HCT116 (cell line): ENCODE data around the gene ARID1A. TPM values are rescaled to one million over a fixed set of nuclear protein-coding genes. Genes with fewer than 3 reads are reported as not detected.

Experiments
- ATAC-seq: fragments of 200-7000 bp; cut with Tn5 transposase; 2 replicates; pipeline ENCODE4 v1.9.1; 2020; ENCODE audit warnings: mild to moderate bottlenecking, moderate library complexity
- BruUV-seq: library from RNA; stranded (reverse); fragments of 400-500 nt; replicated peaks from 2 replicates; lab custom pipeline; 2021; lab: Mats Ljungman, UMichigan
- CTCF ChIA-PET: fragments of 300-600 bp; sonication (Branson Sonifier 250); formaldehyde crosslinking; loops from one replicate; lab custom pipeline; 2021; ENCODE audit warnings: antibody characterized with exemption; lab: Charles Lee
- POLR2A ChIA-PET: fragments of 300-600, 350-600 bp; sonication (Branson Sonifier 250); formaldehyde crosslinking; loops from one replicate; lab custom pipeline; 2021; ENCODE audit warnings: antibody characterized with exemption; lab: Charles Lee
- RAD21 ChIA-PET, 2 experiments: fragments of 300-600 bp; sonication (Branson Sonifier 250); formaldehyde crosslinking; loops; one replicate each; lab custom pipeline; 2023; ENCODE audit warnings: low total read pairs in 2 of 2; ENCODE audit not compliant: uncharacterized antibody in 2 of 2, unreplicated experiment in 2 of 2, low non-redundant PET in 1 of 2; lab: Charles Lee
- DNase-seq: peaks from one replicate; pipeline ENCODE4 v3.0.0-alpha.2; 2010; ENCODE audit warnings: low read depth, low spot score
- H2AFZ ChIP-seq: fragments of 200-600 bp; shearing (Covaris generic), sonication (generic); 2 replicates; pipeline ENCODE4 v1.6.1; 2017; ENCODE audit warnings: low read depth, mixed run types, mixed read lengths, antibody characterized with exemption, low read length; ENCODE audit not compliant: poor library complexity, severe bottlenecking
- H3K27ac ChIP-seq: 2 replicates; pipeline ENCODE4 v1.5.1; 2012; ENCODE audit warnings: low read depth, low read length
- H3K27me3 ChIP-seq: fragments of 200-600 bp; sonication (generic); 2 replicates; pipeline ENCODE4 v1.6.1; 2016; ENCODE audit warnings: mixed run types, low read length, mixed read lengths; ENCODE audit not compliant: insufficient read depth
- H3K36me3 ChIP-seq, 2 experiments: fragments of 200-500 bp in 1 of 2; fragments of 200-600 bp in 1 of 2; sonication (Bioruptor generic) in 1 of 2; sonication (generic) in 1 of 2; 2 replicates each; pipeline versions ENCODE4 v1.5.1 to v1.6.1; 2014 to 2016; ENCODE audit warnings: low read length in 2 of 2, inconsistent platforms in 1 of 2, mixed read lengths in 1 of 2, mixed run types in 1 of 2; ENCODE audit not compliant: insufficient read depth in 2 of 2, control insufficient read depth in 1 of 2
- H3K4me1 ChIP-seq, 2 experiments: fragments of 200-600 bp in 1 of 2; sonication (generic) in 1 of 2; 2 replicates each; pipeline versions ENCODE4 v1.5.1 to v1.6.1; 2012 to 2017; ENCODE audit warnings: low read length in 2 of 2, inconsistent platforms in 1 of 2, mild to moderate bottlenecking in 1 of 2, mixed read lengths in 1 of 2, mixed run types in 1 of 2, moderate library complexity in 1 of 2; ENCODE audit not compliant: insufficient read depth in 2 of 2, control insufficient read depth in 1 of 2
- H3K4me2 ChIP-seq: fragments of 200-600 bp; sonication (generic); 2 replicates; pipeline ENCODE4 v1.6.1; 2017; ENCODE audit warnings: mixed run types, low read length, mixed read lengths
- H3K4me3 ChIP-seq, 2 experiments: fragments of 200-600 bp in 1 of 2; sonication (generic) in 1 of 2; replicated peaks in 1 of 2; 2 replicates each; pipeline ENCODE4 v1.5.1; 2011 to 2016; ENCODE audit warnings: low read length in 2 of 2, control low read depth in 1 of 2, low read depth in 1 of 2, mild to moderate bottlenecking in 1 of 2, mixed read lengths in 1 of 2, mixed run types in 1 of 2
- H3K79me2 ChIP-seq: fragments of 200-600 bp; sonication (generic); 2 replicates; pipeline ENCODE4 v1.6.1; 2017; ENCODE audit warnings: mild to moderate bottlenecking, mixed run types, low read length, moderate library complexity, mixed read lengths; ENCODE audit not compliant: insufficient read depth
- H3K9ac ChIP-seq: fragments of 200-600 bp; sonication (generic); 2 replicates; pipeline ENCODE4 v1.6.1; 2016; ENCODE audit warnings: low read length, mixed read lengths
- H3K9me2 ChIP-seq: fragments of 200-600 bp; sonication (generic), shearing (Covaris generic); 2 replicates; pipeline ENCODE4 v1.6.1; 2017; ENCODE audit warnings: mixed run types, mild to moderate bottlenecking, moderate library complexity; ENCODE audit not compliant: insufficient read depth
- H3K9me3 ChIP-seq, 2 experiments: fragments of 200-500 bp in 1 of 2; fragments of 200-600 bp in 1 of 2; sonication (Bioruptor generic) in 1 of 2; sonication (generic) in 1 of 2; 2 replicates each; pipeline ENCODE4 v1.6.1; 2014 to 2017; ENCODE audit warnings: low read length in 2 of 2, mixed read lengths in 2 of 2, inconsistent platforms in 1 of 2, low read depth in 1 of 2, mild to moderate bottlenecking in 1 of 2, mixed run types in 1 of 2, moderate library complexity in 1 of 2; ENCODE audit not compliant: control insufficient read depth in 1 of 2, insufficient read depth in 1 of 2
- H4K20me1 ChIP-seq: fragments of 200-600 bp; sonication (generic), shearing (Covaris generic); 2 replicates; pipeline ENCODE4 v1.6.1; 2017; ENCODE audit warnings: mixed run types, mild to moderate bottlenecking, moderate library complexity; ENCODE audit not compliant: insufficient read depth
- CBX3 ChIP-seq: IDR thresholded peaks from 2 replicates; pipeline ENCODE4 v1.6.1; 2012; ENCODE audit warnings: low read depth
- CEBPB ChIP-seq: IDR thresholded peaks from 2 replicates; pipeline ENCODE4 v1.6.1; 2012; ENCODE audit warnings: low read depth
- EGR1 ChIP-seq: IDR thresholded peaks from 2 replicates; pipeline ENCODE4 v1.6.1; 2012; ENCODE audit warnings: low read depth
- ELF1 ChIP-seq: IDR thresholded peaks from 2 replicates; pipeline ENCODE4 v1.6.1; 2012; ENCODE audit warnings: low read depth, borderline replicate concordance
- EZH2 ChIP-seq: fragments of 200-600 bp; sonication (generic); IDR thresholded peaks from 2 replicates; pipeline ENCODE4 v1.6.1; 2017; ENCODE audit warnings: antibody characterized with exemption, mixed run types
- JUND ChIP-seq: IDR thresholded peaks from 2 replicates; pipeline ENCODE4 v1.6.1; 2012
- POLR2A ChIP-seq: IDR thresholded peaks from 2 replicates; pipeline ENCODE4 v1.7.0; 2011; ENCODE audit warnings: borderline replicate concordance; ENCODE audit not compliant: insufficient read depth, insufficient read length; ENCODE audit errors: extremely low read depth
- POLR2AphosphoS5 ChIP-seq: IDR thresholded peaks from 2 replicates; pipeline ENCODE4 v1.6.1; 2011; ENCODE audit warnings: mild to moderate bottlenecking, low read depth, low read length, moderate library complexity
- RAD21 ChIP-seq: IDR thresholded peaks from 2 replicates; pipeline ENCODE4 v1.6.1; 2012; ENCODE audit warnings: low read depth, mild to moderate bottlenecking
- SIN3A ChIP-seq: IDR thresholded peaks from 2 replicates; pipeline ENCODE4 v1.6.1; 2012; ENCODE audit warnings: low read depth
- SP1 ChIP-seq: IDR thresholded peaks from 2 replicates; pipeline ENCODE4 v1.6.1; 2012; ENCODE audit warnings: low read depth
- TCF7L2 ChIP-seq: IDR thresholded peaks from 2 replicates; pipeline ENCODE4 v1.7.0; 2011; ENCODE audit warnings: borderline replicate concordance, inconsistent platforms; ENCODE audit not compliant: insufficient read depth, insufficient read length; ENCODE audit errors: extremely low read depth
- YY1 ChIP-seq: IDR thresholded peaks from 2 replicates; pipeline ENCODE4 v1.6.1; 2011; ENCODE audit warnings: low read length, low read depth, moderate library complexity, mild to moderate bottlenecking; ENCODE audit not compliant: insufficient replicate concordance; ENCODE audit errors: extremely low read depth
- ZFX ChIP-seq: fragments of 450-650 bp; IDR thresholded peaks from 2 replicates; pipeline ENCODE4 v1.6.1; 2017
- ZNF274 ChIP-seq: fragments of 200-500 bp; sonication (Bioruptor generic); IDR thresholded peaks from 2 replicates; pipeline ENCODE4 v1.6.1; 2014; ENCODE audit warnings: mild to moderate bottlenecking, low read depth, low read length, inconsistent platforms
- intact Hi-C: fragments of 100-400 bp; cut with micrococcal nuclease; formaldehyde crosslinking; loops from 2 replicates; pipeline ENCODE4 v1.10.0; 2022
- total RNA-seq: library from RNA; stranded (reverse); gene quantifications from one replicate; pipeline ENCODE4 v1.2.1, GENCODE V29; 2021; ENCODE audit not compliant: unreplicated experiment
- TF ChIP-seq, protein P1 (sequence below): IDR thresholded peaks from 2 replicates; pipeline ENCODE4 v1.6.1; 2011; ENCODE audit warnings: mild to moderate bottlenecking, low read length, moderate library complexity; ENCODE audit not compliant: insufficient replicate concordance; ENCODE audit errors: extremely low read depth
- TF ChIP-seq, protein P2 (sequence below): IDR thresholded peaks from 2 replicates; pipeline ENCODE4 v1.6.1; 2012
- TF ChIP-seq, protein P3 (sequence below): IDR thresholded peaks from 2 replicates; pipeline ENCODE4 v1.6.1; 2012; ENCODE audit warnings: low read depth
- TF ChIP-seq, protein P4 (sequence below): IDR thresholded peaks from 2 replicates; pipeline ENCODE4 v1.6.1; 2012

The ARID1A gene
- total RNA-seq, 1 experiment from 2014 or later = 62.8 TPM

DNA sequence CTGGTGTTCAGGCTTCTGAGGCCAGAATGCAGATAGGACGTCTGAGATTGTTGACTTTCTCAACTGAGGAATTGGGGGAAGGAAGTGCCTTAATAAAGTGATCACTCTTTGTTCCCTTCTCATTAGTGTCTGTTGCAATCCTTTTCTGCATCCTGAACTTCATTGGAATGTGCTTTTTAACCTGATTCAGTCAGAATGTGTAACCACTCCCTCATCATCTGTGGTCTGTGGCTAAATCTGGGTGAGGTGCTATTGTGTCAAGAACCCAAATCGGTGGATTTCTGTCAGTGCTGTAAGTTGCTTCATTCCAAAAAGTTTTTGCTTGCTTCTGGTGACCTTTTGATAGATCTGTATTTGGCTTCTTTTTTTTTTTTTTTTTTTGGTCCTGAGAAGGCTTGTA, 38.2 kb downstream of the ARID1A start (continued):
- TF ChIP-seq RAD21 (no peak), EZH2 (no peak)

DNA sequence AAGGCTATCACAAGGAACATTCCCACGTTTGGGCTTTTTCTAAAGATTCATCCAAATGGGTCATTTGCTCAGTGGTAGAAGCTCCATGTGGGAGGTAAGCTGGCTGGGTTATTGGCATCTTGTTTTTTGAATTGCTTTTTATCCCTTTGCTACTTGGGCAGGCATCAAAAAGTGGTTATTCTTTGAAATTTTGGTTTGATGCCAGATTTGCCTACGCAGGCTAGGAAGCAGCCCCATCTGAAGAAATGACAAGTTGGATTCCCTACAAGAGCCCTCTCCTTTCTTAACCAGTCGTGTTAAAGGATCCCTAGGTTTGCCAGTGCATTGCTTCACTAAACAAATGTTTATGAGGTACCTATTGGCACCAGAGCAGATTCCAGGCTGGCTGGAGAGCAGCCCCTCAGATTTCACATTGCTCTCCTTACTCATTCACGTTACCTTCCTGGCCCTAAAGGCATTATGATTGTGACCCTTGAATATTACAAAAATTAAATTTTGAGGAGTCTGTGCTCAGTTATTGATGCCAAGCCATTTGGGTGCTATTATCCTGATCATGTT, 38.8 kb downstream of the ARID1A start:
- Histone ChIP-seq H2AFZ (no peak overlapping the region), H4K20me1 (no peaks in the 10 kb centered on the region), H3K9ac (no peak overlapping the region), H3K9me3 (no peaks in the 10 kb centered on the region), H3K36me3 (peaks cover 49 to 54% of the 10 kb centered on the region in 2 experiments), H3K27ac (no peak overlapping the region), H3K4me1 (no peaks in the 10 kb centered on the region), H3K27me3 (no peaks in the 10 kb centered on the region), H3K9me2 (no peaks in the 10 kb centered on the region), H3K4me2 (no peak overlapping the region), H3K4me3 (no peak overlapping the region), H3K79me2 (peaks cover 79% of the 10 kb centered on the region)
- TF ChIP-seq CBX3 (no peak), JUND (no peak), EGR1 (no peak), ZFX (no peak), SP1 (no peak), SIN3A (no peak), ZNF274 (no peak), EZH2 (no peak), CEBPB (no peak), POLR2AphosphoS5 (no peak), TCF7L2 (no peak), ELF1 (no peak), POLR2A (no peak), RAD21 (no peak), YY1 (no peak)
- TF ChIP-seq, protein P1, sequence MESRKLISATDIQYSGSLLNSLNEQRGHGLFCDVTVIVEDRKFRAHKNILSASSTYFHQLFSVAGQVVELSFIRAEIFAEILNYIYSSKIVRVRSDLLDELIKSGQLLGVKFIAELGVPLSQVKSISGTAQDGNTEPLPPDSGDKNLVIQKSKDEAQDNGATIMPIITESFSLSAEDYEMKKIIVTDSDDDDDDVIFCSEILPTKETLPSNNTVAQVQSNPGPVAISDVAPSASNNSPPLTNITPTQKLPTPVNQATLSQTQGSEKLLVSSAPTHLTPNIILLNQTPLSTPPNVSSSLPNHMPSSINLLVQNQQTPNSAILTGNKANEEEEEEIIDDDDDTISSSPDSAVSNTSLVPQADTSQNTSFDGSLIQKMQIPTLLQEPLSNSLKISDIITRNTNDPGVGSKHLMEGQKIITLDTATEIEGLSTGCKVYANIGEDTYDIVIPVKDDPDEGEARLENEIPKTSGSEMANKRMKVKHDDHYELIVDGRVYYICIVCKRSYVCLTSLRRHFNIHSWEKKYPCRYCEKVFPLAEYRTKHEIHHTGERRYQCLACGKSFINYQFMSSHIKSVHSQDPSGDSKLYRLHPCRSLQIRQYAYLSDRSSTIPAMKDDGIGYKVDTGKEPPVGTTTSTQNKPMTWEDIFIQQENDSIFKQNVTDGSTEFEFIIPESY = no peak
- TF ChIP-seq, protein P2, sequence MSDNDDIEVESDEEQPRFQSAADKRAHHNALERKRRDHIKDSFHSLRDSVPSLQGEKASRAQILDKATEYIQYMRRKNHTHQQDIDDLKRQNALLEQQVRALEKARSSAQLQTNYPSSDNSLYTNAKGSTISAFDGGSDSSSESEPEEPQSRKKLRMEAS = no peak
- TF ChIP-seq, protein P3, sequence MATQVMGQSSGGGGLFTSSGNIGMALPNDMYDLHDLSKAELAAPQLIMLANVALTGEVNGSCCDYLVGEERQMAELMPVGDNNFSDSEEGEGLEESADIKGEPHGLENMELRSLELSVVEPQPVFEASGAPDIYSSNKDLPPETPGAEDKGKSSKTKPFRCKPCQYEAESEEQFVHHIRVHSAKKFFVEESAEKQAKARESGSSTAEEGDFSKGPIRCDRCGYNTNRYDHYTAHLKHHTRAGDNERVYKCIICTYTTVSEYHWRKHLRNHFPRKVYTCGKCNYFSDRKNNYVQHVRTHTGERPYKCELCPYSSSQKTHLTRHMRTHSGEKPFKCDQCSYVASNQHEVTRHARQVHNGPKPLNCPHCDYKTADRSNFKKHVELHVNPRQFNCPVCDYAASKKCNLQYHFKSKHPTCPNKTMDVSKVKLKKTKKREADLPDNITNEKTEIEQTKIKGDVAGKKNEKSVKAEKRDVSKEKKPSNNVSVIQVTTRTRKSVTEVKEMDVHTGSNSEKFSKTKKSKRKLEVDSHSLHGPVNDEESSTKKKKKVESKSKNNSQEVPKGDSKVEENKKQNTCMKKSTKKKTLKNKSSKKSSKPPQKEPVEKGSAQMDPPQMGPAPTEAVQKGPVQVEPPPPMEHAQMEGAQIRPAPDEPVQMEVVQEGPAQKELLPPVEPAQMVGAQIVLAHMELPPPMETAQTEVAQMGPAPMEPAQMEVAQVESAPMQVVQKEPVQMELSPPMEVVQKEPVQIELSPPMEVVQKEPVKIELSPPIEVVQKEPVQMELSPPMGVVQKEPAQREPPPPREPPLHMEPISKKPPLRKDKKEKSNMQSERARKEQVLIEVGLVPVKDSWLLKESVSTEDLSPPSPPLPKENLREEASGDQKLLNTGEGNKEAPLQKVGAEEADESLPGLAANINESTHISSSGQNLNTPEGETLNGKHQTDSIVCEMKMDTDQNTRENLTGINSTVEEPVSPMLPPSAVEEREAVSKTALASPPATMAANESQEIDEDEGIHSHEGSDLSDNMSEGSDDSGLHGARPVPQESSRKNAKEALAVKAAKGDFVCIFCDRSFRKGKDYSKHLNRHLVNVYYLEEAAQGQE = no peak
- TF ChIP-seq, protein P4, sequence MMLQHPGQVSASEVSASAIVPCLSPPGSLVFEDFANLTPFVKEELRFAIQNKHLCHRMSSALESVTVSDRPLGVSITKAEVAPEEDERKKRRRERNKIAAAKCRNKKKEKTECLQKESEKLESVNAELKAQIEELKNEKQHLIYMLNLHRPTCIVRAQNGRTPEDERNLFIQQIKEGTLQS = no peak
- ChIA-PET POLR2A (no interaction called here), CTCF (no interaction called here), RAD21 (no interaction called here)
- DNase-seq = no peak
- TSS peak; percentile 12 for BruUV-seq
- intact Hi-C loops = no loop called here
- ATAC-seq = no peak
